H9 (cell line): ENCODE data around the gene ELP1. TPM values are rescaled to one million over a fixed set of nuclear protein-coding genes. Genes with fewer than 3 reads are reported as not detected.

Source experiments
- DNase-seq: peaks from one replicate; pipeline ENCODE4 v3.0.0-alpha.2; 2017
- H2AFZ ChIP-seq: one replicate; pipeline ENCODE4 v1.6.1; 2013; ENCODE audit warnings: mild to moderate bottlenecking, low read length, control low read depth, moderate library complexity
- H2AK5ac ChIP-seq: 2 replicates; pipeline ENCODE4 v1.6.1; 2013; ENCODE audit warnings: low read length, control low read depth, mixed read lengths; ENCODE audit not compliant: insufficient read length
- H2BK120ac ChIP-seq: one replicate; pipeline ENCODE4 v1.6.1; 2013; ENCODE audit warnings: low read depth, mild to moderate bottlenecking, low read length, control low read depth, inconsistent platforms; ENCODE audit not compliant: poor library complexity, severe bottlenecking
- H2BK12ac ChIP-seq: 2 replicates; pipeline ENCODE4 v1.6.1; 2013; ENCODE audit warnings: low read length, control low read depth, mixed read lengths, low read depth; ENCODE audit not compliant: insufficient read length
- H2BK15ac ChIP-seq: 2 replicates; pipeline ENCODE4 v1.6.1; 2013; ENCODE audit warnings: low read depth, low read length, control low read depth
- H2BK20ac ChIP-seq: one replicate; pipeline ENCODE4 v1.6.1; 2013; ENCODE audit warnings: low read depth, mild to moderate bottlenecking, low read length, control low read depth, inconsistent platforms; ENCODE audit not compliant: poor library complexity, severe bottlenecking
- H2BK5ac ChIP-seq: 2 replicates; pipeline ENCODE4 v1.6.1; 2013; ENCODE audit warnings: low read length, control low read depth, mixed read lengths; ENCODE audit not compliant: insufficient read length
- H3K14ac ChIP-seq: 2 replicates; pipeline ENCODE4 v1.6.1; 2013; ENCODE audit warnings: low read length, control low read depth; ENCODE audit not compliant: insufficient read depth
- H3K18ac ChIP-seq: 2 replicates; pipeline ENCODE4 v1.6.1; 2013; ENCODE audit warnings: low read depth, mild to moderate bottlenecking, mixed read lengths, low read length, control low read depth; ENCODE audit not compliant: insufficient read length
- H3K23ac ChIP-seq: 2 replicates; pipeline ENCODE4 v1.6.1; 2013; ENCODE audit warnings: low read length, control low read depth, mixed read lengths, low read depth; ENCODE audit not compliant: insufficient read length
- H3K23me2 ChIP-seq: 2 replicates; pipeline ENCODE4 v1.6.1; 2013; ENCODE audit warnings: low read depth, mild to moderate bottlenecking, mixed read lengths, low read length, control low read depth; ENCODE audit not compliant: insufficient read length, poor library complexity, severe bottlenecking
- H3K27ac ChIP-seq: 2 replicates; pipeline ENCODE4 v1.5.1; 2013; ENCODE audit warnings: low read length, control low read depth, mixed read lengths, low read depth; ENCODE audit not compliant: insufficient read length
- H3K27me3 ChIP-seq: 2 replicates; pipeline ENCODE4 v1.6.1; 2013; ENCODE audit warnings: low read length, control low read depth, inconsistent platforms; ENCODE audit not compliant: insufficient read depth
- H3K4ac ChIP-seq: 2 replicates; pipeline ENCODE4 v1.6.1; 2013; ENCODE audit warnings: low read depth, mild to moderate bottlenecking, control low read depth, inconsistent platforms, low read length, moderate library complexity
- H3K4me1 ChIP-seq: 2 replicates; pipeline ENCODE4 v1.6.1; 2013; ENCODE audit warnings: low read length, control low read depth, inconsistent platforms; ENCODE audit not compliant: insufficient read depth
- H3K4me2 ChIP-seq: 2 replicates; pipeline ENCODE4 v1.6.1; 2013; ENCODE audit warnings: low read length, control low read depth, mixed read lengths; ENCODE audit not compliant: insufficient read length, insufficient read depth
- H3K56ac ChIP-seq: 2 replicates; pipeline ENCODE4 v1.6.1; 2013; ENCODE audit warnings: low read depth, mild to moderate bottlenecking, mixed read lengths, low read length, control low read depth; ENCODE audit not compliant: insufficient read length
- H3K79me1 ChIP-seq: 2 replicates; pipeline ENCODE4 v1.6.1; 2013; ENCODE audit warnings: low read depth, mild to moderate bottlenecking, moderate library complexity, low read length, control low read depth, inconsistent platforms; ENCODE audit not compliant: insufficient read depth, poor library complexity, severe bottlenecking
- H3K79me2 ChIP-seq: 2 replicates; pipeline ENCODE4 v1.6.1; 2013; ENCODE audit warnings: low read length, control low read depth, inconsistent platforms; ENCODE audit not compliant: insufficient read depth
- H3K9ac ChIP-seq: 2 replicates; pipeline ENCODE4 v1.6.1; 2013; ENCODE audit warnings: low read length, control low read depth, mixed read lengths; ENCODE audit not compliant: insufficient read length; ENCODE audit errors: extremely low read depth
- H3K9me3 ChIP-seq: one replicate; pipeline ENCODE4 v1.6.1; 2013; ENCODE audit warnings: low read depth, low read length, inconsistent platforms; ENCODE audit not compliant: control insufficient read depth
- H3T11ph ChIP-seq: one replicate; pipeline ENCODE4 v1.6.1; 2013; ENCODE audit warnings: mild to moderate bottlenecking, low read length, control low read depth, inconsistent platforms
- H4K20me1 ChIP-seq: one replicate; pipeline ENCODE4 v1.6.1; 2013; ENCODE audit not compliant: control insufficient read depth, insufficient read length, insufficient read depth
- H4K5ac ChIP-seq: 2 replicates; pipeline ENCODE4 v1.6.1; 2013; ENCODE audit warnings: low read depth, mild to moderate bottlenecking, mixed read lengths, low read length, control low read depth; ENCODE audit not compliant: insufficient read length
- H4K8ac ChIP-seq: replicated peaks from 2 replicates; pipeline ENCODE4 v1.6.1; 2013; ENCODE audit warnings: low read length, control low read depth, mixed read lengths, low read depth; ENCODE audit not compliant: insufficient read length
- H4K91ac ChIP-seq: 2 replicates; pipeline ENCODE4 v1.6.1; 2013; ENCODE audit warnings: low read depth, mild to moderate bottlenecking, moderate library complexity, mixed read lengths, low read length, control low read depth; ENCODE audit not compliant: insufficient read length
- H3K27ac Mint-ChIP-seq, 3 experiments: 2 replicates in 2 of 3; 3 replicates in 1 of 3; pipeline ENCODE4 v1.8.0; 2020 to 2021; ENCODE audit warnings: mixed read lengths in 3 of 3, mild to moderate bottlenecking in 1 of 3, moderate library complexity in 1 of 3
- H3K27me3 Mint-ChIP-seq: 2 replicates; pipeline ENCODE4 v1.8.0; 2021; ENCODE audit warnings: low read depth, mild to moderate bottlenecking, moderate library complexity, mixed read lengths
- H3K36me3 Mint-ChIP-seq, 3 experiments: 2 replicates in 2 of 3; 3 replicates in 1 of 3; pipeline ENCODE4 v1.8.0; 2020 to 2021; ENCODE audit warnings: low read depth in 3 of 3, mixed read lengths in 3 of 3; ENCODE audit not compliant: insufficient read depth in 1 of 3
- H3K4me1 Mint-ChIP-seq, 2 experiments: 2 replicates each; pipeline ENCODE4 v1.8.0; 2020; ENCODE audit warnings: mixed read lengths in 2 of 2
- H3K4me3 Mint-ChIP-seq, 2 experiments: 2 replicates in 1 of 2; 3 replicates in 1 of 2; pipeline ENCODE4 v1.8.0; 2020 to 2021; ENCODE audit warnings: mild to moderate bottlenecking in 2 of 2, mixed read lengths in 2 of 2, moderate library complexity in 1 of 2
- H3K9me3 Mint-ChIP-seq, 2 experiments: 2 replicates in 1 of 2; 3 replicates in 1 of 2; pipeline ENCODE4 v1.8.0; 2020; ENCODE audit warnings: mild to moderate bottlenecking in 2 of 2, mixed read lengths in 2 of 2, moderate library complexity in 1 of 2
- WGBS: extraction: QIAGEN DNeasy Blood & Tissue Kit; methylation state at CpG from one replicate; pipeline ENCODE4 v1.1.7; 2013; ENCODE audit warnings: missing lambda C conversion rate, low lambda C conversion rate, mixed read lengths; ENCODE audit not compliant: insufficient read length; ENCODE audit errors: extremely low coverage; 5-methylcytosine and 5-hydroxymethylcytosine counted together
- total RNA-seq: library from RNA; stranded (reverse); gene quantifications from 2 replicates; pipeline ENCODE4 v1.2.1, GENCODE V29; 2021
- TF ChIP-seq, protein P1 (sequence below): fragments of 200-600 bp; sonication (generic); conservative IDR thresholded peaks from 3 replicates; pipeline ENCODE4 v1.8.0; 2021; ENCODE audit warnings: antibody characterized with exemption, mild to moderate bottlenecking

Gene ELP1
- total RNA-seq, 1 experiment from 2014 or later = 38.7 TPM

DNA sequence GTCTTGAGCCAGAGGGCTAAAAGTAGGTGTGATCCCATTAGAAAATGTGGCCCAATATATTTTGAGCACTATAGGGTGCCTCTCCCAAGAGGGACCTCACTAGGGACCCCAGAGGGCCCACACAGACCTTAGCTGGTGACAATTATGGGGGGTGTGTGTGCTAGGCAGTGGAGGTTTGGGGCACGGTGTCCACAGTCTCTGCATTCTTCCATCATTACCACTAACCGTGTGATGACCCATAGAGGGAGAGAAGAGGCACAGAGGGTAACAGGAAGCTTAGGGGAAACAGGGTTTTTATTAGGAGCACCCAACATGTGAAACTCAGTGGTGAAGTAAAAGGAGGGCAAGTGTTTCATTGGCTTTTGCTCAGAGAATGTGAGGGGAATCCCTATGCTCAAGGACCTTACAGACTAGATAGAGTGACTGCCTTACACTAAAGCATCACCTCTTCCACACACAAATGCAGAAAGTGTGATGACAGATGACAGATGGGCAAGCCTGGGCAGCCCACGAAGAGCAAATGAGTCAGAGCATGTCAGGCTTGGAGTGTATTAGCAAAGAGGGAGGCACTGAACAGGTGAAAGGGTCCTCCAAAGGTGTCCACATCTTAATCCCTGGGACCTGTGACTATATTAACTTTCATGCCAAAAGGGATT lies 74.3 kb downstream of the ELP1 start:
- Histone ChIP-seq H3K27me3 (no peaks in the 10 kb centered on the region), H3K18ac (no peak overlapping the region), H2BK5ac (no peak overlapping the region), H2AFZ (no peak overlapping the region), H2AK5ac (no peak overlapping the region), H3T11ph (no peak overlapping the region), H3K9ac (no peak overlapping the region), H3K4ac (no peak overlapping the region), H3K9me3 (no peaks in the 10 kb centered on the region), H3K14ac (no peak overlapping the region), H3K23me2 (no peaks in the 10 kb centered on the region), H3K27ac (no peak overlapping the region), H4K8ac (no peak overlapping the region), H3K4me1 (no peaks in the 10 kb centered on the region), H4K5ac (no peak overlapping the region), H3K56ac (no peak overlapping the region), H2BK15ac (no peak overlapping the region), H4K20me1 (no peaks in the 10 kb centered on the region), H2BK120ac (no peak overlapping the region), H4K91ac (no peak overlapping the region), H3K23ac (no peak overlapping the region), H3K4me2 (no peak overlapping the region), H3K79me1 (no peaks in the 10 kb centered on the region), H2BK20ac (no peak overlapping the region), H2BK12ac (no peak overlapping the region), H3K79me2 (no peaks in the 10 kb centered on the region)
- TF ChIP-seq, protein P1, sequence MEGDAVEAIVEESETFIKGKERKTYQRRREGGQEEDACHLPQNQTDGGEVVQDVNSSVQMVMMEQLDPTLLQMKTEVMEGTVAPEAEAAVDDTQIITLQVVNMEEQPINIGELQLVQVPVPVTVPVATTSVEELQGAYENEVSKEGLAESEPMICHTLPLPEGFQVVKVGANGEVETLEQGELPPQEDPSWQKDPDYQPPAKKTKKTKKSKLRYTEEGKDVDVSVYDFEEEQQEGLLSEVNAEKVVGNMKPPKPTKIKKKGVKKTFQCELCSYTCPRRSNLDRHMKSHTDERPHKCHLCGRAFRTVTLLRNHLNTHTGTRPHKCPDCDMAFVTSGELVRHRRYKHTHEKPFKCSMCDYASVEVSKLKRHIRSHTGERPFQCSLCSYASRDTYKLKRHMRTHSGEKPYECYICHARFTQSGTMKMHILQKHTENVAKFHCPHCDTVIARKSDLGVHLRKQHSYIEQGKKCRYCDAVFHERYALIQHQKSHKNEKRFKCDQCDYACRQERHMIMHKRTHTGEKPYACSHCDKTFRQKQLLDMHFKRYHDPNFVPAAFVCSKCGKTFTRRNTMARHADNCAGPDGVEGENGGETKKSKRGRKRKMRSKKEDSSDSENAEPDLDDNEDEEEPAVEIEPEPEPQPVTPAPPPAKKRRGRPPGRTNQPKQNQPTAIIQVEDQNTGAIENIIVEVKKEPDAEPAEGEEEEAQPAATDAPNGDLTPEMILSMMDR = no peak
- Mint-ChIP-seq H3K9me3 (no peaks in the 10 kb centered on the region), H3K27ac (no peak overlapping the region), H3K27me3 (no peaks in the 10 kb centered on the region; the same call in 1 of the 2 replicates), H3K4me1 (no peaks in the 10 kb centered on the region), H3K4me3 (no peak overlapping the region), H3K36me3 (peaks cover 0 to 4% (median 0%) of the 10 kb centered on the region in 3 experiments; a peak in 1 of 7 replicates)
- whole genome bisulfite sequencing = no CpG with 5 or more reads among the region's 3 CpGs
- DNase-seq = no peak
